Chondrocyte (in vitro differentiated cells): ENCODE data around the gene NCSTN. TPM values are rescaled to one million over a fixed set of nuclear protein-coding genes. Genes with fewer than 3 reads are reported as not detected.

Experiments used
- DNase-seq: peaks from one replicate; pipeline ENCODE4 v3.0.0; 2021; ENCODE audit warnings: mixed read lengths, low spot score
- H3K27ac Mint-ChIP-seq: one replicate; pipeline ENCODE4 v1.8.0; 2021; ENCODE audit warnings: mild to moderate bottlenecking, moderate library complexity, mixed read lengths; ENCODE audit not compliant: unreplicated experiment
- H3K27me3 Mint-ChIP-seq: 2 replicates; pipeline ENCODE4 v1.8.0; 2021; ENCODE audit warnings: low read depth, mixed read lengths
- H3K36me3 Mint-ChIP-seq: 2 replicates; pipeline ENCODE4 v1.8.0; 2021; ENCODE audit warnings: low read depth, mixed read lengths
- H3K4me1 Mint-ChIP-seq: 2 replicates; pipeline ENCODE4 v1.8.0; 2021; ENCODE audit warnings: low read depth, mild to moderate bottlenecking, mixed read lengths
- H3K4me3 Mint-ChIP-seq: one replicate; pipeline ENCODE4 v1.8.0; 2021; ENCODE audit warnings: mild to moderate bottlenecking, moderate library complexity, mixed read lengths; ENCODE audit not compliant: unreplicated experiment
- H3K9me3 Mint-ChIP-seq: 2 replicates; pipeline ENCODE4 v1.8.0; 2021; ENCODE audit warnings: low read depth, mixed read lengths
- CTCF ChIP-seq: fragments of 200-600 bp; sonication (generic); IDR thresholded peaks from 2 replicates; pipeline ENCODE4 v1.5.0; 2021; ENCODE audit warnings: antibody characterized with exemption, mild to moderate bottlenecking, moderate library complexity
- total RNA-seq: library from RNA; stranded (reverse); gene quantifications from 3 replicates; pipeline ENCODE4 v1.2.1, GENCODE V29; 2021

NCSTN gene
- total RNA-seq, 1 donor from 2014 or later, result 94.6 TPM

- Mint-ChIP-seq H3K36me3 (peaks cover 40% of the 10 kb centered on the region), H3K4me3 (no peak overlapping the region), H3K27ac (no peak overlapping the region), H3K4me1 (peaks cover 9% of the 10 kb centered on the region), H3K27me3 (no peaks in the 10 kb centered on the region), H3K9me3 (no peaks in the 10 kb centered on the region)
- DNase-seq, result no peak
- no peak for TF ChIP-seq CTCF
These were observed 17.9 kb upstream of the NCSTN start for GRCh38 chr1:160325252-160325651.

GRCh38 chr1:160326418-160326817 lies 16.8 kb upstream of the NCSTN start:
- no peak for DNase-seq
- H3K9me3 Mint-ChIP-seq, result no peaks in the 10 kb centered on the region
- no peak for TF ChIP-seq CTCF
- peaks cover 41% of the 10 kb centered on the region for H3K36me3 Mint-ChIP-seq
- H3K4me1 Mint-ChIP-seq, result peaks cover under 1% of the 10 kb centered on the region
- H3K27ac Mint-ChIP-seq, result no peak overlapping the region
- H3K27me3 Mint-ChIP-seq, result no peaks in the 10 kb centered on the region
- H3K4me3 Mint-ChIP-seq, result no peak overlapping the region

- TF ChIP-seq CTCF, result no peak
- H3K27me3 Mint-ChIP-seq, result no peaks in the 10 kb centered on the region
- no peaks in the 10 kb centered on the region for H3K4me1 Mint-ChIP-seq
- H3K27ac Mint-ChIP-seq, result peak overlapping the region; percentile 37
- no peak for DNase-seq
- no peaks in the 10 kb centered on the region for H3K9me3 Mint-ChIP-seq
- H3K4me3 Mint-ChIP-seq, result no peak overlapping the region
- peaks cover 41% of the 10 kb centered on the region for H3K36me3 Mint-ChIP-seq
These were observed 15.0 kb upstream of the NCSTN start for GRCh38 chr1:160328184-160328583.

- Mint-ChIP-seq H3K36me3 (peaks cover 38% of the 10 kb centered on the region), H3K27me3 (no peaks in the 10 kb centered on the region), H3K9me3 (no peaks in the 10 kb centered on the region), H3K27ac (no peak overlapping the region), H3K4me1 (no peaks in the 10 kb centered on the region), H3K4me3 (no peak overlapping the region)
- DNase-seq, result no peak
- TF ChIP-seq CTCF, result no peak
These were observed 13.1 kb upstream of the NCSTN start for GRCh38 chr1:160330119-160330518.

DNA sequence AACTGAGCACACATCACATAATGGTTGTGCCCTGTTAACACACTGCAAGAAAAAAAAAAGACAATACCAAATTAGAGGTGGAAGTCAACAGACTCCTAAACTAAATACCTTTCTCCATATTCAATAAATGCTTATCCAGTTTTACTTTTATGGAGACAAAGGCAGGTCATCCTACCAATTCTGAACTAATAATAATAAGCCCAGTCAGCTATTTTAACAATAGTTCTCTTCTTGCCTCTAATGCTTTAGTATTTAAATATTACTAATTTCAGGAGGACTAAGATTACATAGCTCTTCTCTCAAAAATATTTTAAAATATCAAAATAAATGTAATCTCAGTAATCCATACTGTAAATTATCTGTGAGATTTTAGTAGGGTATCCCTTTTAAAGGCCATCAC lies 10.7 kb upstream of the NCSTN start:
- Mint-ChIP-seq H3K4me1 (no peaks in the 10 kb centered on the region), H3K36me3 (peaks cover 34% of the 10 kb centered on the region), H3K9me3 (no peaks in the 10 kb centered on the region), H3K27me3 (no peaks in the 10 kb centered on the region), H3K4me3 (no peak overlapping the region), H3K27ac (no peak overlapping the region)
- no peak for DNase-seq
- TF ChIP-seq CTCF, result no peak
